SH-SY5Y (cell line): ENCODE measurements around the gene UBAP2L.

Experiments
- GATA2 ChIP-seq: IDR thresholded peaks from 2 replicates; pipeline ENCODE4 v1.6.1; 2011; ENCODE audit warnings: mild to moderate bottlenecking, low read depth, low read length
- GATA3 ChIP-seq: IDR thresholded peaks from 2 replicates; pipeline ENCODE4 v1.6.1; 2011; ENCODE audit warnings: low read depth, mild to moderate bottlenecking, low read length, moderate library complexity

The UBAP2L gene

DNA sequence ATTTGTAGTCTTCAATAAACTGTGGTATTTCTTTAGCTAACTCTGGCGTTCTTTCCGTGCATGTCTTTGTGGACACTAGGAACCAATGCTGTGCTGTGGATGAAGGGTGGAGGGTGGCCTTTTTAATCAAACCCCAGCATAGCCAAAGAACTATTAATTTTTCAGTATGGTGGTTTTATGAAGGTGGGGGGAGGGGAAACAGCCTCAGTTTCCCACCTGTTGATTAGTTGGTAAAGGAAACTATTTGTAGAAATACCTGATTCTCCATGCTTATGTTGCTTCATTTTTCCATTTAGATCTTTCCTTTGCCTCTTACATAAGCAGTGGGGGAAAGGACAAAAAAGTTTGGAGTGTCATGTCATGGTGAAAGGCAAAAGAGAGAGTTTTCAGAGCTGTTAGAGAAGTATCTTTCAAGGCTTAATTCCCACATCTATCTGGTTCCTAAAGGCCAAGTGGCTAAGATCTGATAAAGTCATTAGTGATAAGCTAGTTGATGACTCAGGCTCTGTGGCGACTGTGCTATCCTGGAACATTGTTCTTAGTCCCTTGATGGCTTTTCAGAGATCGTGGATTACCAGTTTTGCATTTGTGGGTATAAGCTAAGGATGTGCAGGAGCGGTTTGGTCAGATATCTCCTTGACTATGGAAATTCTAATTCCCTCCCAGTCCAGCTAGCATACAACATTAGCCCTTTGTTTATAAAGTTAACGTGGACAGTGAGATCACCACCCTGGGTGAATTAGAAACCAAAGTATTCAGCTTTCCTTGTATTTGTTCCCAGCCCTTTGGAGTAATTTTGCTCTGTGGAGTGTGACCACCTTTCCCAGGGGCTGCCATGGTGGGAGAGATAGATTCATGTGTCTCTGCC is 42.9 kb downstream of the UBAP2L start:
- TF ChIP-seq GATA3: no peak
- TF ChIP-seq GATA2: no peak

DNA sequence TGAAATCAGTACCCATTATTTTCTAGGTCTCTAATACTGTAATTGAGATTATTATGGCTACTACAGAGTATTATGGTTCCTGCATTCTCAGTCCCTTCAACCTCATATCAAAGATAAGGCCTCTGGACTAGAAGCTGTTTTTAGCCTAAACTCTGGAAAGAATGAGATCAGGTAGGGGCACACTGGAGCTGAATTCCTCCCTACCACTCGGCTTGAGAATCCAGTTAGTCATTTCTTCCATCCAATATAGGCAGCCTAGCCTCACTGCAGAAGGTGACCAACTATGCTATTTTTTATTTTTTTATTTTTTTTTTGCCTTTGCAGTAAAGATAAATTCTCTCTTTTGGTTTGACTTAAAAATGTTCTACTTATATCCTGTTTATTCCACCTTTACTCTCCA is 43.7 kb downstream of the UBAP2L start:
- no peak for TF ChIP-seq GATA2
- TF ChIP-seq GATA3: no peak

DNA sequence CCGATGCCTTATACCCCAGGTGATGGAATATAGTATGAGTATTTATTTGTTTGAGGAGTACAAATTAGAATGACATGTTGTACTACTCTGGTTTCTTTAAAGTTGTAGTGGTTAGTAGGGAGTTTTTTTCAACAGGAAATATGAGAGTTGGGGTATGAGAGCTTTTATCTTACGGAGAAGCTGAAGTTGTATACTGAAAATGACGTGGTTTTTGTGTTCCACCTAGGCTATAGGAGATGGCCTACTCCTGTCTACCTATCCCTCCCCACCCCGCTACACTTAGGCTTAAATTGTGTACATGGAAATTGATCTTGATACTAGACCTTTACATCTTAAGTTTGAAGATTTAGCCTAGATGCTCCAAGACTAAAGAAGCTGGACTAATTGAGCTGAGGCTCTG is 44.8 kb downstream of the UBAP2L start:
- no peak for TF ChIP-seq GATA3

DNA sequence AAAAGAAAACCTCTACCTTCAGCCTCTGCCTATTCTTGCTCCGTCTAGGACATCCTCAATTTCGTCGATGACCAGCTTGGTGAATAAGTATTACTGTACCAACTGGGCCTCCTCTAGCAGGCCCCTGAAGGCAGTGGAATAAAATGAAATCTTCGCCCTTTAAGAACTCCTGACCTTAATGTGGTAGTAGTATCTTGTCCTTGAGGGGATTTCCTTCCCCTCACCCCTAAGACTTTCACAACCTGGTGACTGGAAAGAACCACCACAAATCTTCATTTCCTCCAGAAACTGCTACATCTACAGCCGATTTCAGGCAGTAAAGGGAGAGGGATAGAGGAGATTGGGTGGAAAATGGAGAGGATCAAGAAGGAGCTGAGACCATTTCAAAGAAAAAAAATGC is 50.1 kb downstream of the UBAP2L start:
- no peak for TF ChIP-seq GATA3
- no peak for TF ChIP-seq GATA2

DNA sequence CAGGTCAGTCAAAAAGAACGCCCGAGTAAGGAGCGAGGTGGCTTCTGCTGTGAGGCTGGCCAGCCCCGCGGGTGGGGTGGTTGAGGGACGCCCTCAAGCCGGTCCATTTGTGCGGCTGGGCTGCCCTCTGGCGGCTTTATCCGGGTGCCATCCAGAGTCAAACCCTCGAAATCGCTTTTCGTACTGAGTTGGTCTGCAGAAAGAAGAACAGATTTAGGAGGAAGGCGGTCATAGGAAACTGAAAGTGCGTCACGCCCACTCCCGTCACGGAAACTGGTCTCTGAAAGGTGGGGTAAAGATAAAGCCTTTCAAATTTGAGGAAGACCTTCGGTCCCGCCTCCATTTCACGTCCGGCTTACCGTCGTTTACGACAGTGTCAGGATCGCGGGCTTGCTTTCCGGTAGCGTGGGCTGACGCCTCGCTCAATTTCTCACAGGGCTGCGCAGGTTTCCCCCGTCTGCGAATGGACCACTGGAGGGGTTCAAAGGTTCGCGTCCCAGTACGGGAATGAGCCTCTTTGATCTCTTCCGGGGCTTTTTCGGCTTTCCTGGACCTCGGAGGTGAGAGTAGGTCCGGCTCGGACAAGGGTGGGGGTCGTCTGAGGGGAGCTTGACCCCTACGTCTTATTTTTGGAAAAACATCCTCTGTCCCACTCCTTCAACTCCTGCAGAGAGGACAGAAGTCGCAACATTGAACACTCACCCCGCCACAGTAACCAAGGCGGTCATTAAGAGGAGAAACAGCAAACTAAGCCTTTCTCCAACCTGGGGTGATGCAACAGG is 51.7 kb downstream of the UBAP2L start, which contains the start of gene HAX1:
Gene HAX1 (plus strand): TSS at position 413 of the 782 bp plus-strand sequence. CDS start 95 bp downstream, at position 508.
- TF ChIP-seq GATA3 (no peak), GATA2 (peak; percentile 41; the same call in 1 of the 2 replicates)

DNA sequence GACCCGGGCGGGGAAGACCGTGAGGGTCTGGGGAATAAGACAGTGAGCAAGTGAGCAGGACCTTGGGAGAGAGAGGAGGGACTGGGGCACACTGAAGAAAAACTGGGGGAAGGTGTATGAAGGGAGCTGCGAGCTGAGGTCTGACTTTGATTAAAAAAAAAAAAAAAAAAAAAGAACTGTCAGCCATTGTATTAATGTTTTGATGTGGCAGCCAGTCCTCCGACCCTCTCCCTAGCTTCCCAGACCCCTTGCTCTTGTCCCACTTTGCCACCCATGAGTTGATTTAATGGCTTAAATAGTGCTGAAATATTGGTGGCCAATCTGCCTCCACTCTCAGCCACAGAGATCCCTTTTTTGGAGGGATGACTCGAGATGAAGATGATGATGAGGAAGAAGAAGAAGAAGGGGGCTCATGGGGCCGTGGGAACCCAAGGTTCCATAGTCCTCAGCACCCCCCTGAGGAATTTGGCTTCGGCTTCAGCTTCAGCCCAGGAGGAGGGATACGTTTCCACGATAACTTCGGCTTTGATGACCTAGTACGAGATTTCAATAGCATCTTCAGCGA is 52.3 kb downstream of the UBAP2L start:
- no peak for TF ChIP-seq GATA3
- no peak for TF ChIP-seq GATA2

DNA sequence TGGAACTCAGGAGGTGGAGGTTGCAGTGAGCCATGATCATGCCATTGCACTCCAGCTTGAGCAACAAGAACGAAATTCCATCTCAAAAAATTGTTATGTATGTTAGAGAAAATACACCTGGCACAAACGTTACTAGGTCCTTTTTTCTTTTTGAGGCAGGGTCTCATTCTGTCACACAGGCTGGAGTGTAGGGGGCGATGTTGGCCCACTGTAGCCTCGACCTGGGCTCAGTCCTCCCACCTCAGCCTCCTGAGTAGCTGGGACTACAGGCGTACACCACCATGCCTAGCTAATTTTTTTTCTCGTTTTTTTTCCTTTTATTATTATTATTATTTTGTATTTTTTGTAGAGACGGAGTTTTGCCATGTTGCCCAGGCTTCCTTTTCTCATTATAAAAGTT is 56.0 kb downstream of the UBAP2L start:
- TF ChIP-seq GATA2 (no peak), GATA3 (no peak)

DNA sequence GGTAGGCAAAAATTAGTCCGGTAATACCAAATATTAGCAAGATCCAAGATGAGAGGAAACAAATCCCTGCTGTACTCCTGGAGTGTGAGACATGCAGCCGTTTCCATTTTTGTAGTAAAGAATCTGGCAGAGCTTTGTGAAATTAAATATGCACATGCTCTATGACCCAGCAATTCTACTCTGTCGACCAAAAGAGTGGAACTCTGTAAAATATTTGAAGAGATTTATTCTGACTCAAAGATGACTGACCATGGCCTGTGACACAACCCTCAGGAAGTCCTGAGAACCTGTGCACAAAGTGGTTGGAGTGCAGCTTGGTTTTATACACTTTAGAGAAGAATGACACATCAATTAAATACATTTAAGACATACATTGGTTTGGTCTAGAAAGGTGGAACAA is 67.9 kb downstream of the UBAP2L start:
- TF ChIP-seq GATA2 (no peak), GATA3 (no peak)

DNA sequence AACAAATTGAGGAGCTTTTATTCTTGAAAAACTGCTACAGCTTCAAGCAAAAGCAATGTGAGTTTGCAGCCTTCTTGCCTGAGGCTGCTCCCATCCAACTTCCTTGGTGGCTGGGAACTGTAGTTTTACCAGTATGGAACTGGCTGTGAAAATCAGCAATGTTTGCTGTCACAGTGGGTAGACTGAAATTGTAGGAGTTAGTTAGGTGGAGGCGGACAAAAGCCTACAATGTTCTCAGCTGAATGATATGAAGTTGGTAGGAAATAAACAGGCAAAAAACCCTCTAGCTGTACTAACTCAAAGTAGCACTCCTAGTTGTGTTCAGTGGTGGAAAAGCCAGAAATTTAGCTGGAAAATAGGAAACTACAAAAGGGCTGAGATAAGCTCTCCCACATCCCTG is 70.2 kb downstream of the UBAP2L start:
- TF ChIP-seq GATA2 (no peak), GATA3 (no peak)

DNA sequence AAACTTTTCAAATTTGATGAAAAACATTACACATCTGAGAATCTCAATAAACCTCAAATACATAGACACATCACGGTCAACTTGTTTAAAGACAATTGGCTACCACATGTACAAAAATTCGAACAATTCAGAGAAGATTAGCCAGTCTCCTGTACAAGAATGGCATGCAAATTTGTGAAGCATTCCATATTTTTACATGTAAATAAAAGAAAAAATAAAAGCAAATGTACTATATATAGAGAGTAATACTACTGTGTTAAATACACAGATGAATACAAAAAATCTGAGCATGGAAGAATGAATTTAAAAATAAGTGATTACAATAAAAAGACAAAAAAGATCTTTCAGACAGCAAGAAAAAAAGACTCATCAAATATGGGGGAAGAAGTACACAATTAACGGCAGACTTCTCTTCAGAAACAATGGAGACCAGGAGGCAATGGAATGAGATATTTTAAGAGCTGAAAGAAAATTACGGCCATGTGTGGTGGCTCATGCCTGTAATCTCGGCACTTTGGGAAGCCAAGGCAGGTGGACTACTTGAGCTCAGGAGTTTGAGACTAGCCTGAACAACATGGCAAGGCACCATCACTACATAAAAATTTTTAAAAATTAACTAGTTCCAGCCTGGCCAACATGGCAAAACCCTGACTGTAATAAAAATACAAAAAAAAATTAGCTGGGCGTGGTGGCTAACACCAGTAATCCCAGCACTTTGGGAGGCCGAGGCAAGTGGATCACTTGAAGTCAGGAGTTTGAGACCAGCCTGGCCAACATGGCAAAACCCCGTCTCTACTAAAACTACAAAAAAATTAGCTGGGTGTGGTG is 74.9 kb downstream of the UBAP2L start:
- TF ChIP-seq GATA3: no peak
- no peak for TF ChIP-seq GATA2

DNA sequence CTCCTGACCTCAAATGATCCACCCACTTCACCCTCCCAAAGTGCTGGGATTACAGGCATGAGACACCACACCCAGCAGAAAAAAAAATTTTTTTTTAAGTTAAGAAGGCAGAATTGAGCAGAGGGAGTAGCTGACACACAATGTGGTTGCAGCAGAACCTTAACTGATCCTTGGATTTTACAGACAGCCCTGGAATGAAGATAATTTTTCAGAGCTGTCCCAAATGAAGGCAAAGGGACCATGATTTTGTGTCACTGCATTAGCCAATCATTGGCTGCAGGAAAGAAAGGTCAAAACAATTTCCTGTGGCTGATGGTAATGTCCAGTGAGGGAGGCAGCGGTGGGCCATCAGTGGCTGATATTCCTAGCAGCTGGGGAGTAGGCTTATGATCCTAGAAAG is 80.8 kb downstream of the UBAP2L start:
- TF ChIP-seq GATA3: no peak
- no peak for TF ChIP-seq GATA2

DNA sequence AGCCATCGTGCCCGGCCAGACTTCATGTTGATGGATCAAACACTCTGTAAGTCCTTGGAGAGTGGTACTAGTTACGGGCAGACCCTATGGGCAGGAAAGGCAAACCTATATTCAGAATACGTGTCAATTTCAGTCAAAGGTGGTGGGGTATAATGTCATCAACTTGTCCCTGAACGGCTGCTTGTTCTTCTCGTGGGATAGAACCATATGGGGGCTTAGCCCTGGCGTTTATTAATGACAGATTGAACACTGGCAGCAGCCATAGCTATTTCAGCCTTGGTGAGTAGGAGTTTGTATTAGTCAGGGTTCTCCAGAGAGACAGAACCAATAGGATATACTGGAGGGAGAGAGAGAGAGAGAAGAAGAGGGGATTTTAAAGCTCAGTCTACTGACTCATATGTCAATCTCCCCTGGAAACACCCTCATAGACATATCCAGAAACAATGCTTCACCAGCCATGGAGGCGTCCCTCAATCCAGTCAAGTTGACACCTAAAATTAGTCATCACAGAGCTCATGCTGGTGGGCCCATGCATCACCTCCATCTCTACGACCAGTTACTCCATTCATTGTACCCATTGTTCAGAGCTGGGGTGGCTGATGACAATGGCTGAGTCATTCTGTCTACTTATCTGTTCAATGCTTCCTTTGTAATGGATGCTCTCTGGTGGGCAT is 84.0 kb downstream of the UBAP2L start:
- TF ChIP-seq GATA3: no peak
- TF ChIP-seq GATA2: no peak

DNA sequence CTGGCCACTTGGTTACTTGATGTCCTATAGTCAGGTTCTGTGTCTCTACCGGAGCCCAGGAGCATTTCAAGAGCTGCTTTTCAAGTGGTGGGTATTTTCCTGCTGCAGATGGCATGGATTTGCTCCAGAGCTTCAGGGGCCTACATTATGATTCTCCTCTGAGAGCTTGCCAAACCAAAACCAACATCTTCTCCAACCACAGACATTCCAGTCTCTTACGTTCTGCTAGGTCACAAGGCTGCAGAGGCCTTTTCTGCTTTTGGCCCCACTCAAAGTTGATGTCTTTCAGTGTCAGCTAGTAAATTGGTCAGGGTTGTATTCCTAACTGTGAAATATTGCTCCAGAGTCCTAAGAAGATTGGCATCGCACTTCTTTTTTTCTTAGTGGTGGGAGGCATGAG is 85.4 kb downstream of the UBAP2L start:
- no peak for TF ChIP-seq GATA2
- TF ChIP-seq GATA3: no peak
